Calu3 (cell line): ENCODE measurements around the gene ASXL1. TPM values are rescaled to one million over a fixed set of nuclear protein-coding genes. Genes with fewer than 3 reads are reported as not detected.
"Not testable (repeated sequence)": the region's sequence is repeated elsewhere in the genome, so short reads cannot be mapped to it uniquely, and the experiment has no call there.

ENCODE experiments used
- BruUV-seq: library from RNA; stranded (reverse); fragments of 400-500 nt; replicated peaks from 2 replicates; lab custom pipeline; 2021; lab: Mats Ljungman, UMichigan
- CTCF ChIA-PET: fragments of 300-600 bp; sonication (Branson Sonifier 250); formaldehyde crosslinking; loops from one replicate; lab custom pipeline; 2022; ENCODE audit warnings: antibody characterized with exemption; lab: Charles Lee
- DNase-seq: peaks from one replicate; pipeline ENCODE4 v3.0.0; 2022
- H3K27ac Mint-ChIP-seq: one replicate; pipeline ENCODE4 v1.8.0; 2022; ENCODE audit warnings: mixed read lengths; ENCODE audit not compliant: unreplicated experiment
- H3K27me3 Mint-ChIP-seq: one replicate; pipeline ENCODE4 v1.8.0; 2022; ENCODE audit warnings: mixed read lengths; ENCODE audit not compliant: unreplicated experiment
- H3K36me3 Mint-ChIP-seq: one replicate; pipeline ENCODE4 v1.8.0; 2022; ENCODE audit warnings: mild to moderate bottlenecking, moderate library complexity, mixed read lengths; ENCODE audit not compliant: insufficient read depth, unreplicated experiment
- H3K4me1 Mint-ChIP-seq: one replicate; pipeline ENCODE4 v1.8.0; 2022; ENCODE audit warnings: mild to moderate bottlenecking, low read depth, mixed read lengths; ENCODE audit not compliant: unreplicated experiment
- H3K4me3 Mint-ChIP-seq: one replicate; pipeline ENCODE4 v1.8.0; 2022; ENCODE audit warnings: mild to moderate bottlenecking, low read depth, moderate library complexity, mixed read lengths; ENCODE audit not compliant: unreplicated experiment
- H3K9me3 Mint-ChIP-seq: one replicate; pipeline ENCODE4 v1.8.0; 2022; ENCODE audit warnings: low read depth, mixed read lengths; ENCODE audit not compliant: unreplicated experiment
- intact Hi-C: fragments of 100-400 bp; cut with micrococcal nuclease; formaldehyde crosslinking; loops from one replicate; pipeline ENCODE4 v1.10.0; 2022; ENCODE audit not compliant: unreplicated experiment
- total RNA-seq: library from RNA; stranded (reverse); gene quantifications from 2 replicates; pipeline ENCODE4 v1.2.3, GENCODE V29; 2022
- TF ChIP-seq, protein P1 (sequence below): fragments of 200-600 bp; IDR thresholded peaks from one replicate; pipeline ENCODE4 v1.8.0; 2022; ENCODE audit warnings: antibody characterized with exemption; ENCODE audit not compliant: unreplicated experiment

ASXL1 gene
- total RNA-seq, 1 experiment from 2014 or later = 120 TPM

DNA sequence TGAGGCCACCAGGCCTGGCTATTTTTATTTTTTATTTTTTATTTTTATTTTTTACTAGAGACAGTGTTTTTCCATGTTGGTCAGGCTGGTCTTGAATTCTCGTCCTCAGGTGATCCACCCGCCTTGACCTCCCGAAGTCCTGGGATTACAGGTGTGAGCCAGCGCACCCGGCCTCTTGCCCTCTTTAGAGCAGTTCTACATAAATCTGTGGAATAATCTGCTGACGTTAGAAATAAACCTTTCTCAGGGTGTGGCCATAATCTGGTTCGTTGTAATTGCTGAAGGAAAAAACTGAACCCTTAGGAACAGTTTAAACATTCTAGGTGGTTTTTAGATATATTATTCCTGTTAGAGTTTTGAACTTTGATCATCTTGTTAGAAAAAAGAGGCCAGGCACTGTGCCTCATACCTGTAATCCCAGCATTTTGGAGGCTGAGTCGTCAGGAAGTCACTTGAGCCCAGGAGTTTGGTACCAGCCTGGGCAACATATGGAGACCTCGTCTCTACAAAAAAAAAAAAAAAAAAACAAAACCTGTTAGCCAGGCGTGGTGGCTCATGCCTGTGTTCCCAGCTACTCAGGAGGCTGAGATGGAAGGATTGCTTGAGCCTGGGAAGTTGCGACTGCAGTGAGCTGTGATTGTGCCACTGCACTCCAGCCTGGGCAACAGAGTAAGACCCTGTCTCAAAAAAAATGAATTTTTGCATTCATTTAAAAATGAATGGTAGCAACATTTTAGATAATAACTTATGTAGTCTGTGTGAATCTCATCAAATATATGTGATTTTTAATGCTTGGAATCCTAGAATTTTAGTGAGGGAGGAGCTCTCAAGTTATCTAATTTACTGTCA is 24.2 kb downstream of the ASXL1 start:
- peaks cover 10% of the 10 kb centered on the region for H3K36me3 Mint-ChIP-seq
- BruUV-seq = no TSS peak
- no peak overlapping the region for H3K27ac Mint-ChIP-seq
- H3K27me3 Mint-ChIP-seq = no peaks in the 10 kb centered on the region
- no peak overlapping the region for H3K4me3 Mint-ChIP-seq
- H3K9me3 Mint-ChIP-seq = no peaks in the 10 kb centered on the region
- intact Hi-C loops = no loop called here
- TF ChIP-seq, protein P1, sequence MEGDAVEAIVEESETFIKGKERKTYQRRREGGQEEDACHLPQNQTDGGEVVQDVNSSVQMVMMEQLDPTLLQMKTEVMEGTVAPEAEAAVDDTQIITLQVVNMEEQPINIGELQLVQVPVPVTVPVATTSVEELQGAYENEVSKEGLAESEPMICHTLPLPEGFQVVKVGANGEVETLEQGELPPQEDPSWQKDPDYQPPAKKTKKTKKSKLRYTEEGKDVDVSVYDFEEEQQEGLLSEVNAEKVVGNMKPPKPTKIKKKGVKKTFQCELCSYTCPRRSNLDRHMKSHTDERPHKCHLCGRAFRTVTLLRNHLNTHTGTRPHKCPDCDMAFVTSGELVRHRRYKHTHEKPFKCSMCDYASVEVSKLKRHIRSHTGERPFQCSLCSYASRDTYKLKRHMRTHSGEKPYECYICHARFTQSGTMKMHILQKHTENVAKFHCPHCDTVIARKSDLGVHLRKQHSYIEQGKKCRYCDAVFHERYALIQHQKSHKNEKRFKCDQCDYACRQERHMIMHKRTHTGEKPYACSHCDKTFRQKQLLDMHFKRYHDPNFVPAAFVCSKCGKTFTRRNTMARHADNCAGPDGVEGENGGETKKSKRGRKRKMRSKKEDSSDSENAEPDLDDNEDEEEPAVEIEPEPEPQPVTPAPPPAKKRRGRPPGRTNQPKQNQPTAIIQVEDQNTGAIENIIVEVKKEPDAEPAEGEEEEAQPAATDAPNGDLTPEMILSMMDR = no peak
- CTCF ChIA-PET = no interaction called here
- no peak for DNase-seq
- no peaks in the 10 kb centered on the region for H3K4me1 Mint-ChIP-seq

DNA sequence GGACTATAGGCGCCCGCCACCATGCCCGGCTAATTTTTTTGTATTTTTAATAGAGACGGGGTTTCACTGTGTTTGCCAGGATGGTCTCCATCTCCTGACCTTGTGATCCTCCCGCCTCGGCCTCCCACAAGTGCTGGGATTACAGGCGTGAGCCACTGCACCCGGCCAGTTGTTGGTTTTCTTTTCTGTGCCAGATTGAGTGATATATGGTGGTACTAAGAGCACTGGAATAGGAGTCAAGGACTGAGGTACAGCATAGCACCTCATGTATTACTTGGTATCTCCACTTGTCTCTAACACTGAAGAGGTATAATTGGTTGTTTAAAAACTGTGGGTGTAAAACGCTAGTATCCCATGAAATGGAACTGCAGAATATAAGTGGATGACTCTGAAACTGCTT is 25.3 kb downstream of the ASXL1 start:
- intact Hi-C loops, H3K36me3 Mint-ChIP-seq, H3K4me3 Mint-ChIP-seq, DNase-seq, H3K27ac Mint-ChIP-seq, H3K27me3 Mint-ChIP-seq, H3K4me1 Mint-ChIP-seq, H3K9me3 Mint-ChIP-seq, BruUV-seq: not testable (repeated sequence)
- CTCF ChIA-PET = interaction anchor here (0.5 kb wide), 1 partner anchor 16 kb away, joined by 6 read pairs; no protein-coding TSS in a partner anchor

DNA sequence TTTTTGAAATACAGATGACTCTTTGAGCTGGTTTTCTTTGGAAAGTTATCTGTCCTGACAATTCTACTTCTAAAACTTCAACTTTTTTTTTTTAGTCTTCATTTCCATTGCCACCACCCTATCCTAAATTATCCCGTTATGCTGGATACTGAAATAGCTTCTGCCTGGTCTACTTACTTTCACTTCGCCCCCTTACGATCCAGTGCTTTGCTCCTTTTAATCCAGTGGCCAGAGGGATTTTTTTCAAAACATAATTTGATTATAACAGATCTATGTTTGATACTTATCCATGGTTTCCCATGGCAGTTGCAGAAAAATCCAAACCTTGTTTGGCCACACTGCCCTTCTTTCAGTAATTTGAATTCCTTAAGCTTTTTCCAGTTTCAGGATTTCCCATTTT is 27.4 kb downstream of the ASXL1 start:
- intact Hi-C loops = no loop called here
- CTCF ChIA-PET = interaction anchor here (0.6 to 1.3 kb wide), 3 partner anchors 14 to 21 kb away, joined by 3 to 4 read pairs (median 4); no protein-coding TSS in a partner anchor
- TF ChIP-seq, protein P1 = no peak
- no peaks in the 10 kb centered on the region for H3K36me3 Mint-ChIP-seq
- peaks cover 5% of the 10 kb centered on the region for H3K4me1 Mint-ChIP-seq
- no peak overlapping the region for H3K4me3 Mint-ChIP-seq
- no peaks in the 10 kb centered on the region for H3K27me3 Mint-ChIP-seq
- H3K27ac Mint-ChIP-seq = no peak overlapping the region
- BruUV-seq = no TSS peak
- H3K9me3 Mint-ChIP-seq = no peaks in the 10 kb centered on the region
- DNase-seq = no peak

DNA sequence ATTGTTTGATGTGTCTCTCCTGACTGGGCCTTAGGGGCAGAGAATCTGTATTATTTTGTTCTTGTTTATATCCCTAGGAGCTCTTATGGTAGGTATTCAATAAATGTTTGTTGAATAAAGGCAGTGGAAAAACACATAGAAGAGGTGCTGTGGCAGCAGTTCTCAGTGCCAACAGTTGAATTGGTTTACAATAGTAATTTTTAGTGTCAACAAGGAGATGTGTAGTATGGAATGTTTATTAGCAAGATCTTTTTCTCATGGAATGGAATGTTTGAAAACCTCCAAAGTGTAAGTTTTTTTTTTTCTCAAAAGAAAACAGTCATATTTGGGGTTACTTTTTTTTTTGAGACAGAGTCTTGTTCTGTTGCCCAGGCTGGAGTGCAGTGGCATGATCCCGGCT is 28.0 kb downstream of the ASXL1 start:
- peaks cover 5% of the 10 kb centered on the region for H3K4me1 Mint-ChIP-seq
- H3K27me3 Mint-ChIP-seq = no peaks in the 10 kb centered on the region
- H3K36me3 Mint-ChIP-seq = no peaks in the 10 kb centered on the region
- CTCF ChIA-PET = interaction anchor here (0.6 to 1.3 kb wide), 5 partner anchors 15 to 57 kb away, joined by 3 to 4 read pairs (median 4); no protein-coding TSS in a partner anchor
- no peak overlapping the region for H3K27ac Mint-ChIP-seq
- no peak for DNase-seq
- no TSS peak for BruUV-seq
- H3K4me3 Mint-ChIP-seq = no peak overlapping the region
- TF ChIP-seq, protein P1 = no peak
- no peaks in the 10 kb centered on the region for H3K9me3 Mint-ChIP-seq
- intact Hi-C loops = no loop called here
